Right atrium auricular region (tissue), 2 donors: ENCODE measurements around the gene CHD1L. TPM values are rescaled to one million over a fixed set of nuclear protein-coding genes. Genes with fewer than 3 reads are reported as not detected.

ENCODE experiments used
- DNase-seq: peaks from one replicate; pipeline ENCODE4 v3.0.0-alpha.2; 2019; ENCODE audit warnings: low spot score
- H3K27ac ChIP-seq, 2 donors: fragments of 200-600 bp; sonication (generic); 1 replicate in 1 of 2; 2 replicates in 1 of 2; pipeline ENCODE4 v1.5.1; 2016 to 2019
- H3K27me3 ChIP-seq, 2 donors: fragments of 200-600 bp; sonication (generic); one replicate each; pipeline versions ENCODE4 v1.5.1 to v1.6.0; 2017 to 2019
- H3K36me3 ChIP-seq: fragments of 200-600 bp; sonication (generic); one replicate; pipeline ENCODE4 v1.5.1; 2016
- H3K4me1 ChIP-seq, 2 donors: fragments of 200-600 bp; sonication (generic); one replicate each; pipeline versions ENCODE4 v1.5.1 to v1.6.0; 2017 to 2019
- H3K4me3 ChIP-seq, 2 donors: fragments of 200-600 bp; sonication (generic); 1 replicate in 1 of 2; 2 replicates in 1 of 2; pipeline ENCODE4 v1.5.1; 2017 to 2019; ENCODE audit warnings: mild to moderate bottlenecking in 1 of 2, moderate library complexity in 1 of 2
- H3K9me3 ChIP-seq, 2 donors: fragments of 200-600 bp; sonication (generic); one replicate each; pipeline ENCODE4 v1.5.1; 2019
- total RNA-seq, 2 donors: library from RNA; depleted of rRNA; stranded (reverse); fragments of >200 nt; gene quantifications; one replicate each; pipeline ENCODE4 v1.1.0, GENCODE V29; 2016
- TF ChIP-seq, protein P1 (sequence below), 2 donors: fragments of 200-600 bp; sonication (generic); IDR thresholded peaks; one replicate each; pipeline ENCODE4 v1.5.1; 2019; ENCODE audit warnings: antibody characterized with exemption in 2 of 2

Gene CHD1L
- total RNA-seq, 2 donors from 2014 or later = 5.5 to 7.1 TPM

DNA sequence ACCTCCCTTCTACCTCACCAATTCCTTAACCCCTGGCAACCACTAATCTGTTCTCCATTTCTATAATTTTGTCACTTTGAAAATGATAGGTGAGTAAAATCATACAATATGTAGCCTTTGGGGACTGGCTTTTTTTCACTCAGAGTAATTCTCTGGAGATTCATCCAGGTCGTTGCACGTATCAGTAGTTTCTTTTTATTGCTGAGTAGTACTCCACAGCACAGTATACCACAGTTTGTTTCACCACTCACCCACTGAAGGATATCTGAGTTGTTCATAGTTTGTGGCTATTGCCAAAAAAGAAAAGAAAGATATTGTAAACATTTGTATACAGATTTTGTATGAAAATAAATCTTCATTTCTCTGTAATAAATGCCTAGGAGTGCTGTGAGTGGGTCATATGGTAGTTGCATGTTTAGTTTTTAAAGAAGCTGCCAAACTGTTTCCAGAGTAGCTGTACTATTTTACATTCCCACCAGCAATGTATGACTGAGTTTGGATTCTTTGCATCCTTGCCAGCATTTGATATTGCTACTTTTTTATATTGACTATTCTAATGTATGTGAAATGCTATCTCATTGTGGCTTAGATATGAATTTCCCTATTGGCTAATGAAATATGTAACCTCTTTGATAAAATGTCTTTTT lies 3.7 kb downstream of the CHD1L start:
- Histone ChIP-seq H3K4me3 (no peak overlapping the region), H3K4me1 (peaks cover 0 to 17% of the 10 kb centered on the region in 2 donors), H3K27me3 (no peaks in the 10 kb centered on the region), H3K27ac (no peak overlapping the region), H3K36me3 (no peaks in the 10 kb centered on the region), H3K9me3 (no peaks in the 10 kb centered on the region)
- TF ChIP-seq, protein P1, sequence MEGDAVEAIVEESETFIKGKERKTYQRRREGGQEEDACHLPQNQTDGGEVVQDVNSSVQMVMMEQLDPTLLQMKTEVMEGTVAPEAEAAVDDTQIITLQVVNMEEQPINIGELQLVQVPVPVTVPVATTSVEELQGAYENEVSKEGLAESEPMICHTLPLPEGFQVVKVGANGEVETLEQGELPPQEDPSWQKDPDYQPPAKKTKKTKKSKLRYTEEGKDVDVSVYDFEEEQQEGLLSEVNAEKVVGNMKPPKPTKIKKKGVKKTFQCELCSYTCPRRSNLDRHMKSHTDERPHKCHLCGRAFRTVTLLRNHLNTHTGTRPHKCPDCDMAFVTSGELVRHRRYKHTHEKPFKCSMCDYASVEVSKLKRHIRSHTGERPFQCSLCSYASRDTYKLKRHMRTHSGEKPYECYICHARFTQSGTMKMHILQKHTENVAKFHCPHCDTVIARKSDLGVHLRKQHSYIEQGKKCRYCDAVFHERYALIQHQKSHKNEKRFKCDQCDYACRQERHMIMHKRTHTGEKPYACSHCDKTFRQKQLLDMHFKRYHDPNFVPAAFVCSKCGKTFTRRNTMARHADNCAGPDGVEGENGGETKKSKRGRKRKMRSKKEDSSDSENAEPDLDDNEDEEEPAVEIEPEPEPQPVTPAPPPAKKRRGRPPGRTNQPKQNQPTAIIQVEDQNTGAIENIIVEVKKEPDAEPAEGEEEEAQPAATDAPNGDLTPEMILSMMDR (IDR thresholded peaks at IDR 0.05) = no peak
- DNase-seq = no peak

DNA sequence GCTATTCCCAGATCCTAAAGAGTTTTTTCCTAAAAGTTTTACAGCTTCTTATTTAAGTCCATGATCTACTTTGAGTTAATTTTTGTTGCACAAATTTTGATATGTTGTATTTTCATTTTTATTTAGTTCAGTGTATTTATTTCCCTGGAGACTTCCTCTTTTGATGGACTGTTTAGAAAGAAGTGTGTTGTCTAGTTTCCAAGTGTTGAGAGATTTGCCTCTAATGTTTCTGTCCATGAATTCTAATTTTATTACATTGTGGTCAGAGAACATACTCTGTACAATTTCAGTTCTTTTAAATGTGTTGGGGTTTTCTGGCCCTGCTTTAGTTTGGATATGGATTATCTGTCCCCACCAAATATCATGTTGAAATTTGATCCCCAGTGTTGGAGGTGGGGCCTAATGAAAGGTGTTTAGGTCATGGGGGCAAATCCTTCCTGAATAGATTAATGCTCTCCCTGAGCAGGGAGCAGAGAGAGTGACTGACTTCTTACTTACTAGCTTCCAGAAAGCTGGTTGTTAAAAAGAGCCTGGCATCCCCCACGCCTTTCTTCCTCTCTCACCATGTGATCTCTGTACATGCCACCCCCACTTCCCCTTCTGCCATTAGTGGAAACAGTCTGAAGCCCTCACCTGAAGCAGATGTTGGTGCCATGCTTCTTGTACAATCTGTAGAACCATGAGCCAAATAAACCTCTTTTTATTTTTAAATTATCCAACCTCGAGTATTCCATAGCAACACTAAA lies 4.6 kb downstream of the CHD1L start:
- Histone ChIP-seq H3K27me3 (no peaks in the 10 kb centered on the region), H3K4me3 (no peak overlapping the region), H3K36me3 (no peaks in the 10 kb centered on the region), H3K4me1 (peaks cover 0 to 17% of the 10 kb centered on the region in 2 donors), H3K27ac (no peak overlapping the region), H3K9me3 (no peaks in the 10 kb centered on the region)
- no peak for DNase-seq
- TF ChIP-seq, protein P1 (IDR thresholded peaks at IDR 0.05) = no peak

DNA sequence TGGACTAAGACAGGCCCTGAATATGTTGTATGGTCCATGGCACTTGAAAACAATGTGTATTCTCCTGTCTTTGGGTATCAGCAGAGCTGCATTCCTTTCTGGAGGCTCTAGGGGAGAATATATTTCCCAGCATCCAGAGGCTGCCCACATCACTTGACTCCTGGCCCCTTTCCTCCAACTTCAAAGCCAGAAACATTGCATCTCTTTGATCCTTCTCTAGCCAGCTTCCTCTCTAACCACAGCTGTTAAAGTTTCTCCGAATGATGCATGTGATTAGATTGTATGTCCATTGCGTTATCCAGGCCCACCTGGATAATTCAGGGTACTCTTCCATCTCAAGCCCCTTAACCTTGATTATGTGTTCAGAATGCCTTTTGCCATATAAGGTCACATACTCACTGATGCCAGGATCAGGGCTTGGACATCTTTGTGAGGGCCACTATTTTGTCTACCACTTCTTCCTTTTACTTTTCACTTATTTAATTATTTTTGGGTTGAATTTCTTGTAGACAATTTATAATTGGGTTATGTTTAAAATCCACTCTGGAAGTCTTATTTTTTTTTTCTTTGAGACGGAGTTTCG lies 5.3 kb downstream of the CHD1L start:
- DNase-seq = no peak
- Histone ChIP-seq H3K9me3 (no peaks in the 10 kb centered on the region), H3K36me3 (no peaks in the 10 kb centered on the region), H3K4me3 (no peak overlapping the region), H3K4me1 (peaks cover 0 to 17% of the 10 kb centered on the region in 2 donors), H3K27ac (no peak overlapping the region), H3K27me3 (no peaks in the 10 kb centered on the region)
- TF ChIP-seq, protein P1 (IDR thresholded peaks at IDR 0.05) = no peak

DNA sequence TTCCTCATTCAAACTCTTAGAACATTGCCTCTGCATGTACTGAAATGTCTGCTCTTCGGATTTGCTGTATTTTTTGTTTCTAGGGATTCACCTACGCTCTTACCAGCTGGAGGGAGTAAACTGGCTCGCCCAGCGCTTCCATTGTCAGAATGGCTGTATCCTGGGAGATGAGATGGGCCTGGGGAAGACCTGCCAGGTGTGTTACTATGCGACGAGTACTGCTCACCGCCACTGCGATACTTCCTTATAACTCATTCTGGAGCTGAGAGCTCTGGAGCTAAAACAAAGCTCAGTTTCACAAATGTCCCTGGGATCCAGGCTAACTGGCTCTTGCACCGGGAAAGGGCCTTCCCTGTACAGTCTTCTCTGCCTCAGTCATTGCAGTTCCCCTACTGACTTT lies 10.1 kb downstream of the CHD1L start:
- Histone ChIP-seq H3K4me3 (no peak overlapping the region), H3K9me3 (no peaks in the 10 kb centered on the region)

DNA sequence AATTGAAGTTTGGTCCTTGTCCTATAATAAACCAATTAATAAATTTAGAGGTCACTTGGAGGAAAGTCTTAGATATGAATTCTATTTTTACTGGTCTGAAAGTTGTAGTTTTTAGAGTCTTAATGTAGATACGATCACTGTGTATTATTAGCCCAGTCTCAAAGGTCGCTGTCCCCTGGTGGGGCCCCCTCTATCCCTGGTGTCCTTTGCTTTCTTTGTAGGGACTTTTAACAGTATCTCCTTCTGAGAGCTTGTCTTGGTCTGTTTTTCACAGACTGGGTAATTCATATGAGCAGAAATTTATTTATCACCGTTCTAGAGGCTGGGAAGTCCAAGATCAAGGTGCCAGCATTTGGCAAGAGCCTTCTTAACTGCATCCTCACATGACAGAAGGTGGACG lies 18.5 kb downstream of the CHD1L start:
- TF ChIP-seq, protein P1 (IDR thresholded peaks at IDR 0.05) = no peak
- H3K27ac ChIP-seq = no peak overlapping the region
- H3K4me1 ChIP-seq = no peaks in the 10 kb centered on the region
- H3K4me3 ChIP-seq = no peak overlapping the region
- H3K9me3 ChIP-seq = no peaks in the 10 kb centered on the region
- H3K36me3 ChIP-seq = peaks cover 30% of the 10 kb centered on the region
- no peak for DNase-seq
- H3K27me3 ChIP-seq = no peaks in the 10 kb centered on the region

More for the DNA sequence above, 10.1 kb downstream of the CHD1L start:
- Histone ChIP-seq H3K36me3 (peaks cover 8% of the 10 kb centered on the region), H3K27ac (no peak overlapping the region), H3K27me3 (no peaks in the 10 kb centered on the region), H3K4me1 (peaks cover 0 to under 1% of the 10 kb centered on the region in 2 donors)
- no peak for DNase-seq
- TF ChIP-seq, protein P1 (IDR thresholded peaks at IDR 0.05) = no peak
